ENCODE data around the gene MC1R.
"Not testable (repeated sequence)": the region's sequence is repeated elsewhere in the genome, so short reads cannot be mapped to it uniquely, and the experiment has no call there.

The MC1R gene

GRCh38 chr16:89918453-89919347 is at the start of gene MC1R:
TSS of gene MC1R (plus strand) at chr16:89918862. CDS start at chr16:89919259, 397 bp downstream.
- DNase-seq (ENCODE audit: low read depth in 2 of 2): no peak

GRCh38 chr16:89869911-89870310 is 48.8 kb upstream of the MC1R start:
- DNase-seq (ENCODE audit: low read depth in 2 of 2): no peak

GRCh38 chr16:89870440-89870839 is 48.2 kb upstream of the MC1R start:
- no peak for DNase-seq (ENCODE audit: low read depth in 2 of 2)

- DNase-seq (ENCODE audit: low read depth in 2 of 2): no peak
Observed at GRCh38 chr16:89871895-89872294, 46.8 kb upstream of the MC1R start.

GRCh38 chr16:89873109-89873971 is 45.3 kb upstream of the MC1R start, which contains the start of gene TCF25:
TSS of gene TCF25 (plus strand) at chr16:89873592. CDS start at chr16:89873668, 76 bp downstream.
- peak; percentile 68 to 72 for DNase-seq (ENCODE audit: low read depth in 2 of 2)

GRCh38 chr16:89873972-89874689 is 44.5 kb upstream of the MC1R start:
- peak; percentile 87 to 88 for DNase-seq (ENCODE audit: low read depth in 2 of 2)

- DNase-seq (ENCODE audit: low read depth in 2 of 2): not testable (repeated sequence)
Observed at GRCh38 chr16:89879123-89879522, 39.5 kb upstream of the MC1R start.

GRCh38 chr16:89880477-89881367 is 37.9 kb upstream of the MC1R start:
- DNase-seq (ENCODE audit: low read depth in 2 of 2): no peak

- no peak for DNase-seq (ENCODE audit: low read depth in 2 of 2)
Observed at GRCh38 chr16:89881368-89881730, 37.3 kb upstream of the MC1R start.

GRCh38 chr16:89883346-89884040 is 35.2 kb upstream of the MC1R start:
- DNase-seq (ENCODE audit: low read depth in 2 of 2): no peak

- no peak for DNase-seq (ENCODE audit: low read depth in 2 of 2)
Observed at GRCh38 chr16:89884041-89884421, 34.6 kb upstream of the MC1R start.

GRCh38 chr16:89887243-89887642 is 31.4 kb upstream of the MC1R start:
- no peak for DNase-seq (ENCODE audit: low read depth in 2 of 2)

- no peak for DNase-seq (ENCODE audit: low read depth in 2 of 2)
Observed at GRCh38 chr16:89890200-89890599, 28.5 kb upstream of the MC1R start.

GRCh38 chr16:89890886-89891657 is 27.6 kb upstream of the MC1R start:
- no peak for DNase-seq (ENCODE audit: low read depth in 2 of 2)

GRCh38 chr16:89892055-89892630 is 26.5 kb upstream of the MC1R start:
- DNase-seq (ENCODE audit: low read depth in 2 of 2): no peak

GRCh38 chr16:89892635-89893034 is 26.0 kb upstream of the MC1R start:
- no peak for DNase-seq (ENCODE audit: low read depth in 2 of 2)

GRCh38 chr16:89893642-89894548 is 24.8 kb upstream of the MC1R start:
- DNase-seq (ENCODE audit: low read depth in 2 of 2): no peak
